Measurements from ENCODE around the gene STAM2.
"Not testable (repeated sequence)": the region's sequence is repeated elsewhere in the genome, so short reads cannot be mapped to it uniquely, and the experiment has no call there.

The STAM2 gene
- total RNA-seq, result 14.3 to 31.8 (median 26.8) reads per million in 4 donors

DNA sequence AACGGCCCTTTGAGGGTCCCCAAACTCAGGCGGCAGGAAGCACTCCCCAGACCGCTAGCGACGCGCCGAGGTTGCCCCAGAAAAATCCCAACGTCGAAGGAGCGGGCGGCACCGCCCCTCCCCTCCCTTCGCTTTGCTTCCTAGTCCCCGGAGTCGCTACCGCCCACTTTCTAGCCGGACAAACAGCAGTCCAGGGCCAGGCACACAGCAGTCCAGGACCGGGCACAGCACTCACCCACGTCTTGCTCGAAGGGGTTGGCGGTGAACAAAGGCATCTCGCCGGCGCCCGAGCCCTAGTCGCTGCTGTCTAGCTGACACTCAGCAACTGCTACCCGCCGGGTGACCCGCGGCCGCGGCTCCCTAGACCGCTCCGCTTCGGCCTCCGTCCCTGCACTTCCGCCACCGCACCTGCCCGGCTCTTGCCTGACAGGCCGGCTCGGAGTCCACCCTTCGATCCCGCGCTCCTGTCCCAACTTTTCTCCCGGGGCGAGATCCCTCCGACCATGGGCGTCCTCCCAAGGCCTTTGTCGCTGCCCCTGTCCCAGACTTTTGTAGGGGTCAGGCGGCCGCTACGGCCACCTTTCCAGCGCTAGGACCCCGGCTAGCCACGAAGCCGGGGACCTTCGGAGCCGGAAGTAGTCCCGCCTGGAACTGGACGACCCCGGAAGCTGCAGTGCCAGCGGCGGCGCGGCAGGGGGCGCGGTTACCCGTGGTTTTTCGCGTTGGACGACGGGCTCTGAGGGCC lies at the start of gene STAM2:
Gene STAM2 (minus strand): TSS at position 396 of the 745 bp plus-strand sequence. CDS start 121 bp downstream, at position 275.
- DNase-seq, result peak; percentile 60 to 92 (median 85)

DNA sequence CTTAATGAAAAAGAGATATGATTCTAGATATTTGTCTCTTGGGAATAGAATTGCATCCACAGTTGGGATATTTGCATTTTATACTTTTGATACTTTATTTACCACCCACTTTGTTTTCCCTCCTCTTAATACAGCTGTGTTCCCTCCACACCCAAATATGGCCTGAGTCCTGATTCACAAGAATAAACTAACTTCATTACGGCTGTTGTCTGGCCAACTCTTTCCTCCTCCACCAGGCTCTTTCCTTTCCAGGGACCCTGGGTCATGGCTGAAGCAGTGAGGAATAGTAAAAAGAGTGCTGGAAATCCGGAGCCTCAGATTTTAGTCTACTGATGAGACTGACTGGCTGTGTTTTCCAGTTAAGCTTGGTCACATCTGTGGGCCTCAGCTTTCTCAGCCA lies 48.4 kb upstream of the STAM2 start:
- no peak for DNase-seq

DNA sequence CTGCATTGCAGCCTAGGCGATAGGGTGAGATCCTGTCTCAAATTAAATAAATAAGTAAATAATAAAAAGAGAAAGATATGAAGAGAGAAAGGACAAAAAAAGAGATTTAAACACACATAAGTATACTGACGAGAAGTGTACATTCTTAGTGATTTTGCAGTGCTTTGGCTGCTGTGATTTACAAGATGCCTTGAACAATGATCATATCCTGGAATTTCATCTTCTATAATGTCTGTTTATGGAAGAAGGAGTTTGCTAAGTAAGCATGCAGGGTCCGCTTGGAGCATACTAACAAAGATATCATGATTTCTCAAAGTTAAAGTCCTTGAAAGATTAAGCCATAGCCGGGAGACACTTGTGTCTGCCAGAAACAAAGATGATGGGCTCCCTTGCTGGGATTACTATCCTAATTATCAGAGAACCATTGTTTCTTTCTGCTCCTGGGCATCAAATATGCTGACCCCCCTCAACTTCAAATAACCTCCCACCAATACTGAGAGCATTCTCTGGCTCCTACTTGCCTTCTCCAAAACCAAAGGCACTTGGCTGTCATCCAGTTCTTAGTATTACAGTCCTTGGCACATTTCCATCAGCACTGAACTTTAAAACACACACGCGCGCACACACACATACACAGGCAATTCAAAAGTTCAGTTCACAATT lies 47.5 kb upstream of the STAM2 start:
- no peak for DNase-seq

DNA sequence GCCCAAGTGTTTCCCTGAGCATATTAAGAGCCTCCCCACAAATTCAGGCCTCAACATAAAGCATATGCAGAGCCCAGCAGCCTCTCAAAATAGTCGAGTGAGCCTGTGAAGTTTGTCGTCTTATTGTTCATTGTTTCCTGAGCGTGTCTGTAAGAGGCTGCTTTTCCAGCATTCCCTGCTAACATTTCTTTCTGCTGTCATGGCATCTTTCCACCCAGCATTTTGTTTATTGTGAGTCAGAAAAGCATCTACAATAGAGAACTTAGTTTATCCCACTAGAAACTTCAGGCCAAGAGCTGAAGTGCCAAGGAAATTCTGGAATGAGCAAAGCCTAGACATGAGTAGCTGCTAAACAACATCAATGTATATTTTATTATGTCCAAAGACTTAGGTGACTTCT lies 46.3 kb upstream of the STAM2 start:
- DNase-seq, result no peak

DNA sequence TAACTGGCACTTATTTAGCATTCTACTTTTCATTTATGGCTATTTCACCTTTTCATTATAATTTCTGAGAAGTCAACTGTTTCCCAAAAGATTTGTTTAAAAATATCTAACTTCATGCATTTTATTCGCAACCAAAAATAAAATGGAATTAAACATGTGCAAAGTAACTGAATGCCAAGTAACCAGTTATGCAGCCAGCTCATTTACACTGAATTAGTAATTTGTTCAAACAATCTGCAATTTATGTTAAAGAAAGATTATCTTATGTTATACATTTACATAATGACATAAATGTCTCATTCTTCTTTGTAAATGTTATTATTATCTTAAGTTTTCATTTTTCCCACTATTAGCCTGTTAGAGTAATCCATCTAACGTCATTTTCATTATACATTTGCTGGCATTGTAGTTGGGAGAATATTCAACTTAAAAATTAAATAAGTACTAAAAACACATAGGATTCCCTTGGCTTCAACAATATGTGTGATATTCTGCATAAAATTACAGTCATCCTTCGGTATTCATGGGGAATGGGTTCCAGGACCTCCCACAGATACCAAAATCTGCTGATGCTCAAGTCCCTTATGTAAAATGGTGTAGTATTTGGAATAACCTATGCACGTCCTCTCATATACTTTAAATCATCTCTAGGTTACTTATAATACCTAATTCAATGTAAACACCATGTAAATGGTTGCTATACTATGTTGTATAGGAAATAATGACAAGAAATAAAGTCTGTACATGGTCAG lies 43.7 kb upstream of the STAM2 start:
- DNase-seq, result no peak

DNA sequence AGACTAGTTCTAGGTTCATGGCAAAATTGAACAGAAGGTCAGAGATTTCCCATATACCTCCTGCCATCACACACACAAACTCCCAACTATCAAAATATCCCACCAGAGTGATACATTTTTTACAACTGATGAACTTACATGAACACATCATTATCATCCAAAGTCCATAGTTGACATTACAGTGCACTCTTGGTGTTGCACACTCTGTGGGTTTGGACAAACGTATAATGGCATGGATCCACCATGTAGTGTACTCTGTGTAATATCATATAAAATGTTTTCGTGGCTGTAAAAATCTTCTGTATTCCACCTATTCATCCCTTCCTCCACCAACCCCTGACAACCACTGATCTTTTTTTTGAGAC lies 25.9 kb upstream of the STAM2 start:
- DNase-seq, result no peak

DNA sequence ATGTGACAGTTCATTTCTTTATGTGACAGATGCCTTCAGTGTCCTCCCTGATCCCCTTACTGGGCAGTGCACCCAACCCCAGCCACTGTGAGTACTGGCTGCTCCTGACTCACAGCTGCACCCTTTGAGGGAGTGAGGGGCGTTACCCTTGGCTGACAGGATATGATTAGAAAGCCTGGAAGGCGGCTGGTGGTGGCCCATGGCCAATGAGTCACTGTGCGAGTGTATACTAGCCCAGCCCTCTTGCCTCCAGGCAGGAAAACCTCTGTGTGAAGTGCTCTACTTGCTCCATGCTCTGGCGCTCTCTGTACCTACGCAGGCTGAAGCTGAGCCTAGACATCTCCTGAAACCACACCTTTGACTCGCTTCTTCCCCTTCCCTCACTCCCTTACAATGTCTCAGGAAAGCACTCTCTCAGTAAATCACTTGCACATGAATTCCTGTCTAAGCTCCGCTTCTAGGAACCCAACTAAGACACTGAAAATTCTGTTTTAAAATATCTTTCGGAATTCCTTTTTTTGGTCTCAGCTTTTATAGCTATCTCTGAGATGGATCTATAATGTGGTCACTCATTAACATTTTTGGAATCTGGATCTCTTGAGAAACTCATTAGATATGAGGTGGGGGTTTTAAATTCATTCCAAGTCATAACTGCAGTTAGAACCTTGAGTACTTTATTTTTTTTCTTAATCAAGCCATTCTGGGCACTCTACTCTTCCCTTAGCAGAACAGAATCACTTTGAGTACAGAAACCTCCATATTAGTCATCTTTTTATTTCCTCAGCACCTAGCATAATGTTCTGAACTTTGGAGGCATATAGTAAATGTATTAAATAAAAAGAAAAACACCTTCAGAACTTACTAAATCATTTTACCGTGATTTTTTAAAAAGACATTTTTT lies 25.3 kb upstream of the STAM2 start:
- DNase-seq, result peak in 1 of 5 donors; percentile 5

DNA sequence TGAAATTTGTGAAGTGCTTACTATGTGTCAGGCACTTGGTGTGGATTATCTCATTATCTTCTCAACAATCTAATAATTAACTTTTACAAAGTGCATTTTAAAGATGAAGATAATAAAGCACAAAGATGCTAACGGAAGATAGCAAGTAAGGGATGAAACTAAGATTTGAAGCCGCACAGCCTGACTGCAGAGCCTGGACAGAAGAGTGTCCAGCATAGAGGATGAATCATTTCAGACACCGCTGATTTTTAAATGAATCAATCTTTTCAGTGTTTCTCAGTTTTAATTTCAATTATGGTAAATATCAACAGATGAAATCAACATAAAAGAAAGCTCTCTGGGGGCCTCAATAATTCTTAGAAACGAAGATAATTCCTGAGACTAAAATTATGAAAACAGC lies 24.5 kb upstream of the STAM2 start:
- no peak for DNase-seq

DNA sequence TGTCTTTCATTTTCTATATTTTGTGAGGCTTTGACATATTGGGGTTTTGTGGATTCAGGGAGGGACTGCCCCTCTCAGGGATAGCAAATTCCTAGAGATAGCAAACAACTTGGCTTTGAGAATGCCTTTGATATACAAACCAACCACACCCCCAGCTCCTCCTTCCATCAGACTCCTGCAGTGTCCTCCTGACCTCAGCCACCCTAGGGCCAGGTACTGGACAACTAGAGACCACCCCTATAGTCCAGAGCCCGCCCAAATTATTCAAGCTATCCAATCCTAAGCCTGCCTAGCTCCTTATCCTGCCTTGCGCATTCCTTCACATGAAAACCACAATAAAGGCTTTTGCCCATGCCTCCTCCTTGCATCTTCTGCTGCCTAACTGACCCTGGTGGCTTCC lies 22.9 kb upstream of the STAM2 start:
- no peak for DNase-seq

DNA sequence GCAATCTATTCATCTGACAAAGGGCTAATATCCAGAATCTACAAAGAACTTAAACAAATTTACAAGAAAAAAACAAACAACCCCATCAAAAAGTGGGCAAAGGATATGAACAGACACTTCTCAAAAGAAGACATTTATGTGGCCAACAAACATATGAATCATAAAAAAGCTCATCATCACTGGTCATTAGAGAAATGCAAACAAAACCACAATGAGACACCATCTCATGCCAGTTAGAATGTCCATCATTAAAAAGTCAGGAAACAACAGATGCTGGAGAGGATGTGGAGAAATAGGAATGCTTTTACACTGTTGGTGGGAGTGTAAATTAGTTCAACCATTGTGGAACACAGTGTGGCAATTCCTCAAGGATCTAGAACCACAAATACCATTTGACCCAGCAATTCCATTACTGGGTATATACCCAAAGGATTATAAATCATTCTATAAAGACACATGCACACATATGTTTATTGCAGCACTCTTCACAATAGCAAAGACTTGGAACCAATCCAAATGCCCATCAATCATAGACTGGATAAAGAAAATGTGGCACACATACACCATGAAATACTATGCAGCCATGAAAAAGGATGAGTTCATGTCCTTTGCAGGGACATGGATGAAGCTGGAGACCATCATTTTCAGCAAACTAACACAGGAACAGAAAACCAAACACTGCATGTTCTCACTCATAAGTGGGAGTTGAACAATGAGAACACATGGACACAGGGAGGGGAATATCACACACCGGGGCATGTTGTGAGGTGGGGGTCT lies 22.1 kb upstream of the STAM2 start:
- not testable (repeated sequence) for DNase-seq

DNA sequence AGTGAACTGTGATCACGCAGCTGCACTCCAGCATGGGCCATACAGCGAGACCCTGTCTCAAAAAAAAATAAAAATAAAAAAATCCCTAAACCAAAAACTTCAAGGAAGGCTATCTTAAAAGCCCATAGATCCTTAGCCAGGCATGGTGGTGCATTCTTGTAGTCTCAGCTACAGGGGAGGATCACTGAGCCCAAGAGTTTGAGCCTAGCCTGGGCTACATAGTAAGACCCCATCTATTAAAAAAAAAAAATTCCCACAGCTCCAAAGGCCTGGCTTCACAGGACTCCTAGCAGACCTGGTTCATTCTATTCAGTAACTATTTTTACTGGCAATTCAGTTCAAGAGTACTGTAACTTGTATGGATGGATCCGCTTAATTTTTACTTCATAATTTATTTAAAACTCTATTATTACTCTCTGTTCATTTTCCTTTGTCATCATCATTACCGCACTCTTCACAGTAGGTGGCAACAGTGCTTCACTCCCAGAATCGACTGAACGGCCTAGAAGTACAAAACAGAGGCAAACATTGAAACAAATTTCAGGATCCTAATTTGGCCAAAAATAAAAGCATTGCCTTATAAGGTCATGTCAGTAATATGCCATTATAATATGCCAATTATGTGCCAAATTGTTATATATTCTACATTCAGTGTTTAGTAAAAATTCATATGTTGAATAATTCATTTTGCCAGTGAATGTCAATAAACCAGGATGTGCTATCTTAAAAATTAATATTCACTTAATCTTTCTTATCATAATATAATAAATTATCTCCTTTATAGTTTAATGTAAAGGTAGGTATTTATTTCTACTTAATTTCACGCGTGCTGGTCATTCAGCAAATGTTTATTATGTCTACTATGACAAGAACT lies 14.3 kb upstream of the STAM2 start:
- DNase-seq, result peak in 1 of 5 donors; percentile 20

DNA sequence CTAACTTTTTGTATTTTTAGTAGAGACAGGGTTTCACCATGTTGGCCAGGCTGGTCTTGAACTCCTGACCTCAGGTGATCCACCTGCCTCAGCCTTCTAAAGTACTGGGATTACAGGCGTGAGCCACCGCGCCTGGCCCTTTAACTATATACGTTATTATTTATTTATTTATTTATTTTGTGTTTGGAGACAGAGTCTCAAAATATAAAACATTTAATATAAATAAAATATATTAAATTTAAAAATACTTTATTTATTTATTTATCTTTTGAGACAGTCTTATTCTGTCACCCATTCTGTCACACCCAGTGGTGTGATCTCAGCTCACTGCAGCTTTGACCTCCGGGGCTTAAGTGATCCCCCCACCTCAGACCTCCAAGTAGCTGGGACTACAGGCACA lies 11.2 kb upstream of the STAM2 start:
- DNase-seq, result not testable (repeated sequence)

DNA sequence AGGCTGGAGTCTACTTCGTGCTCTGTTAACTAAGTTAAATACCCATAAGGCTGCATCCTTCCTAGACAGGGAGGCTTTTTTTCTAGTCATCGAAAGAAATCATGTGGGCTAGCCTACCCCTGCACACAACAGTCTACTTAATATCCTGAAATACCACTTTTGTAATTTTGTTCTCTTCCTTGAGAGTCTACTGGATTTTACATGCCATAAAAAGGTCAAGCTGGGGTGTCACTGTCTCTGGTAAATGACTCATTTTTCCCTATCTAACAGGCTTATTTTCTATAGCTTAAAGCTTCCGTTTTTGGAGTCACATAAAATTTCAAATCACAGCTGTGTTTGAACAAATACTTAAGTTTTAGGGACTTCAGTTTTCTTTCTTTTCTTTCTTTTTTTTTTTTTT lies 10.7 kb upstream of the STAM2 start:
- no peak for DNase-seq

DNA sequence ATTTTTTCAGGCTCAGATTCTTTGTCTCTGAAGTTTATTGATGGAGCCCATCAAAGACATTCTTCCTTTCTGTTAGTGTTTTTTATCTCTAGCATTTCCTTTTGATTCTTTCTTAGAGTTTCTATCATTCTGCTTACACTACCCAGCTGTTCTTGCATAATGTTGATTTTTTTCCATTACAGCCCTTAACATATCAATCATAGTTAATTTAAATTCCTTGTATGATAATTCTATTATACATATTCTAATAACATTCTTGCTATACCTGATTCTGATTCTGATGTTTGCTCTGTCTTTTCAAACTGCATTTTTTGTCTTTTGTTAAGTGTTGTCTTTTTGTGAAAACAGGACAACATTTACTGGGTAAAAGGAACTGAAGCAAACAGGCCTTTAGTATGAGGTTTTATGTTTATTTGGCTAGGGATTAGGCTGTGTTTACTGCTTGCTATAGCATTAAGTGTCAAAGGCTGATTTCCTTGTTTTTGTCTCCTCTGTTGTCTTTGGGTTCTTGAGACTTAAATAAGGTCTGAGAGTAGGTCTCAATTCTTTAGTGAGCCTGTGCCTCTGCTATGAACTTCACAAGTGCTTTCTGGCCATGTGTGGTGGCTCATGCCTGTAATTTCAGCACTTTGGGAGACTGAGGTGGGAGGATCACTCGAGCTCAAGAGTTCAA lies 8.0 kb upstream of the STAM2 start:
- DNase-seq, result no peak

DNA sequence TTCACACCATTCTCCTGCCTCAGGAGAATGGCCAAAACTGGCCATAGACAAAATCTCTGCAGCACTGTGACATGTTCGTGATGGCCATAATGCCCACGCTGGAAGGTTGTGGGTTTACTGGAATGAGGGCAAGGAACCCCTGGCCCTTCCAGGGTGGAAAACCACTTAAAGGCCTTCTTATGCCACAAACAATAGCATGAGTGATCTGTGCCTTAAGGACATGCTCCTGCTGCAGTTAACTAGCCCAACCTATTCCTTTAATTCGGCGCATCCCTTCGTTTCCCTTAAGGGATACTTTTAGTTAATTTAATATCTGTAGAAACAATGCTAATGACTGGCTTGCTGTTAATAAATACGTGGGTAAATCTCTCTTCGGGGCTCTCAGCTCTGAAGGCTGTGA lies 2.1 kb upstream of the STAM2 start:
- not testable (repeated sequence) for DNase-seq

DNA sequence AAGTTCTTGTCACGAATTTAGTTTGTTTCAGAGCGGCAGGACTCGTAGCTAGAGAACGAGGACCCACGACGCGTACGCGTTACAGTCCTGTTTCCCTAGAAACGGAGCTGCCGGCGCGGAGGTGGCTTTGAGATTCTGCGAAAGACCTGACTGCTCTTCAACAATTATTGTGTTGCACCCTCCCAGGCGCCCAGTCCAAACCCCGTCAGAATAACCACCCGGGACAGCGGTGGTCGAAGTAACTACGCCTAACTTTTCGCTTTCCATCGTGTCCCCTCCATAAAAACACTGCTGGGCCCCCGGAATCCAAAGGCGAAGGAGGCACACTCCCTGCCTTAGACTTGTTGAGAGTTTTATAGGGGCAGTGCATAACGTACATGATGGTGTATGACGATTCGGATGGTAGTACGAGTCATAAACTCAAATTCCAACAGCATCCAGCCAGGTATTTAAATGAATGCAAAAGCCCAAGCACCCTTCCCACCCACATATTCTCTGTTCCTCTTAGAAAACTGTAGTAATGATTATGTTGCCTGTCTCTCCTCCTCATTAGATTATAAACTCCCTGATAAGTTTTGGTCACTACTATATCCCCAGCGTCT lies 651 bp upstream of the STAM2 start:
- DNase-seq, result no peak

DNA sequence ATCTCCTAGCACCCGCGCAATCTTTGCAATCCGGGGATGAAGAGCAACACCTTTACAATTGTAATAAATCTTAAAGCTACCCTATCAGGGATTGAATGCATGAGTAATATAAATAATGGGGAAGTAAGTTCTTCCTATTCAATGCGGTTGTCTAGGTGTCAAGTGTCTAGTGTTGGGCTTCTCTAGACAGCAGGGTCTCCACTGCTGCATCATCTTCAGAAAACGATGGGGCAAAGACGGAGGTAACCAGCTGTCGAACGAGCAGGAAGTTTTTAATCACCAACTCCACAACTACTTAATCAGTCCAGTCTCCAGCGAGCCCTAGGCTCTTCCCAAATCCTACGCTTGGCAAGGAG lies 573 bp downstream of the STAM2 start:
- no peak for DNase-seq

DNA sequence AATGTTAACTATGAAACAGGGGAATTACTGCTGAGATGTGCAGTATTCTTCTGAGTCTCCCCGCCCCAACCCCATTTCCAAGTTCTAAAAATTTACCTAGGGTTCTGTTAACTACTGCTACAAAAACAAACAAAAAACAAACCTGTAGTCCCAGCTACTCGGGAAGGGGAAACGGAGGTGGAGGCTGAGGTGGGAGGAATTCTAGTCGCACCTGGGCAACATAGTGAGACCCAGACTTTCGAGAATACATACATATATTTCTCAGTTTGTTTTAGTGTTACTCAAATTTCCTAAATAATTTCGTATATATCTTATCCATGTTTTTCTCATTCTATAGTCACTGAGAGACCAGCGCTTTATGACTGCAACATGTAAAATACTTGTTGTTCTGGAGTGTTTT lies 989 bp downstream of the STAM2 start:
- no peak for DNase-seq

DNA sequence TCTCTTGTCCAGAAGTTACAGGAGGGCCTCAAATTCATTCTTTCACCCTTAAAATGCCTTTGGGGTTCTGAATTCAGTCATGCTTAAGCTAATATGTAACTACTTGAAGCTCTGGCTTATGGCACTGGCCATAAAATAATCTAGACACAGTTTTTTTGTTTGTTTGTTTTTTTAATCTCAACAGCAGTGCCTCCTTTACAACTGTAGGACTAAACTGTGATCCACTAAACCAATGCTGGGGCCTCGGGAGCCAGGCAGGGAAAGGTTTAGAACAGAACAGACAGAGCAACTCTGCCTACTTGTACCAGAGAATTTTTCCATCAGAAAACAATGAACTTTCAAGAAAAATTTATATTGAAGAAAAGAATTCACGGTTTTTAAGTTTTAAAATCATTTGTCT lies 1.7 kb downstream of the STAM2 start:
- no peak for DNase-seq

All from T-helper 1 cell (primary cell).